Dedifferentiated amniotic fluid mesenchymal stem cell (primary cell): Measurements from ENCODE around the gene AKAP9.
"Not testable (repeated sequence)": the region's sequence is repeated elsewhere in the genome, so short reads cannot be mapped to it uniquely, and the experiment has no call there.

Experiments
- DNase-seq: peaks from one replicate; pipeline ENCODE4 v3.0.0-alpha.2; 2016; ENCODE audit errors: extremely low spot score

Gene AKAP9

DNA sequence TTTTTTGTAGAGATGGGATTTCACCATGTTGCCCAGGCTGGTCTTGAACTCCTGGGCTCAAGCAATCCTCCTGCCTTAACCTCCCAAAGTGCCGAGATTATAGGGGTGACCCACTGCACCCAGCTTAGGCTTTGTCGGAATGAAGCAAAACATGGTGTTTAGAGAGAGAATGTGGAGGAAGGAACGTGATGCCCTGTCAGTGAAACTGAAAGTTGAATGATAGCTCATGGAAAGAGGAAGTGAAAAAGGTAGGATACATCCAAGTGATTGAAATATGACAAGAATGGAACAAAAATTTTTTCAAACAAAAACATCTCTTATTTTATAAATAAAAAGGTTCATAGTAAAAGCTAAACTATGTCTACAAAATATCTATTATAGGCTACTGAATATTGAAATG is 5.9 kb downstream of the AKAP9 start:
- no peak for DNase-seq

DNA sequence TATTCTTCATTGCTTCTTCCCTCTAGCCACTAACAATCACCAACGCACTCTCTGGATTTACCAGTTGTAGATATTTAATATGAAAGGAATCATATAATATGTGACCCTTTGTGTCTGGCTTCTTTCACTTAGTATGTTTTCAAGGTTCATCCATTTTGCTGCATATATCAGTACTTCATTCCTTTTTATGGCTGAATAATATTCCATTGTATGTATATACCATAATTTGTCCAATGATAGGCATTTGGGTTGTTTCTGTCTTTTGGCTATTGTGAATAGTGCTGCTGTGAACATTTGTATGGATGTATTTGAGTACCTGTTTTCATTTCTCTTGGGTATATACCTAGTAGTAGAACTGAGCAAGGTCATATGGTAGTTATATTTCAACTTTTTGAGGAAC is 7.3 kb downstream of the AKAP9 start:
- no peak for DNase-seq

DNA sequence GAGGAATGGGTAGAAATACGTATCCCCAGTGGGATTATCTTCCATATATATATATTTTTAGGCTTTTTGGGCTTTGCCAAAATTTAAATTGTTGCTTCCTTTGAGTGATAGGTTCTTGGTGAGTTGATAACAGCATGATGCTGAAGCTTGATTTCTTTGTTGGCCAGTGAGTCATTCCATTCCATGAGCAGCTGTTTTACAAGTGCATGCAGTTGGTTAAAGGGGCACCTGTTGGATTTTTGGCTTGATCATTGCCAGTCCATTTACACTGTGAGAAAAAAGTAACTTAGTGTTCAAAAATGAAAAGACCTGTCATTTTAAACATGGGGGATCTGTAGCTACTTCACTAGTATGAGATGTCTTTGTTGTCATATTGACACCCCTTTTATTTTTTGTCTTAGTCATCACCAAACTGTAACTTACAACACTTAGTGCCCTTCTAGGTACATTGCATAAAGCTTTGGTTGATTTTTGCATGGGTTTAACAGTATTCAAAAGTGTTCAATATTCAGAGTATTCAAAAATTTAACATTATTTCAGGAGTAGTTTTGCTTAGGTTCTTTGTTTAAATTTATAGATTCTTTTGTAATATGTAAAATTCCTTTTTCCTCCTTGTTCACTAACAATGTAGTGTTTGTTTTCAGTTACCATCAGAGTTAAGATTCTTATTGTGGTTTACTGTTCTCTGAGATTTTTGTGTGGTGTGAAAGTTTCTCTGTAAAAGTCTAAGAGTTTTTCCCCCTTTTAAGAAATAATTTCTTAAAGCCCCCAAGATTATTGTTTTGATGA is 8.8 kb downstream of the AKAP9 start:
- no peak for DNase-seq

GRCh38 chr7:91953618-91954017 is 13.0 kb downstream of the AKAP9 start:
- DNase-seq: no peak

DNA sequence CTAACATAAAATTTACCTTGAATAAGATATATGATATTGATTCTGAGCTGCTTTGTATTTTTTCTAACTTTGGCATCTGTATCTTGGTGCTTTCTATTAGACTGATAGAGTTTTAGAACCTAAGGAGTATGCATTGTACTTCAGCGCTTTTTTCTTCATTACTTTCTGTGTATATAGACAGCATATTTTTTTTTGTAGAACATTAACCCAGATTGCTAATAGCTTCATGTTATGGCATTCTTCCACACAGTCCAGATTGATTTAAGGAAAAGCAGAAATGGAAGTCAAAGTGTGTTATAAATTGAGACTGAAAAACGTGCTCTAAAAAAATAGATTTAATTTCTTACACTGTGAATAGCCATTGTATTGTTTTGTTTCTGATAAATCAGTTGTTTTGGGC is 15.8 kb downstream of the AKAP9 start:
- DNase-seq: not testable (repeated sequence)

DNA sequence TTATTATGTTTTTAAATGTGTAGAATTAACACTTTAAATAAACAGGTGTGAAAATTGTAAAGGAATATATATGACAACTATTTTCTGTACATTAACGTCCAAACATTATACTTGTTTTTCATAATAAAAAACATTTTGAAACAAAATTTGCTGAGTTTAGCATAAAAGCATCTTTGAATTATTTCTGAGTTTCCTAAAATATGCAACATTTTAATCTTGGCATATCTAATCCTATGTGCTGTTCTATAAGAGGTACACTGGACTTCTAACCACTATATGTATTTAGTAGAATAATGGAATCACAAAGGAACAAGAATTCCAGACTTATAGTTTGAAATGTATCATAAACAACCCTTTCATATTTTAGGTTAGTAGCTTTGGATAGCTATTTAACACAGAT is 16.6 kb downstream of the AKAP9 start:
- no peak for DNase-seq

GRCh38 chr7:91957823-91958222 is 17.2 kb downstream of the AKAP9 start:
- DNase-seq: no peak

DNA sequence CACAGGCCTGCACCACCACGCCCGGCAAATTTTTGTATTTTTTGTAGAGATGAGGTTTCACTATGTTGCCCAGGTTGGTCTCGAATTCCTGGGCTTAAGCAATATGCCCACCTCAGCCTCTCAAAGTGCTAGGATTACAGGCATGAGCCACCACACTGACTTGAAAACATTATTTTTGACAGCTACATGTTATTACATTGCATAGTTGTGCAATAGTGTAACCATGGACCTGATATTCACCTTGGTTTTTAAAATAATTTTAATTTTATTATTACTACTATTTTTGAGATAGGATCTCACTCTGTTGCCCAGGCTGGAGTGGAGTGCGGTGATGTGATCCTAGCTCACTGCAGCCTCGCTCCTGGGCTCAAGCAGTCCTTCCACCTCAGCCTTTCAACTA is 18.4 kb downstream of the AKAP9 start:
- DNase-seq: no peak

- DNase-seq: no peak
These were observed 21.2 kb downstream of the AKAP9 start for GRCh38 chr7:91961816-91962215.

- no peak for DNase-seq
These were observed 21.8 kb downstream of the AKAP9 start for GRCh38 chr7:91962419-91962818.

DNA sequence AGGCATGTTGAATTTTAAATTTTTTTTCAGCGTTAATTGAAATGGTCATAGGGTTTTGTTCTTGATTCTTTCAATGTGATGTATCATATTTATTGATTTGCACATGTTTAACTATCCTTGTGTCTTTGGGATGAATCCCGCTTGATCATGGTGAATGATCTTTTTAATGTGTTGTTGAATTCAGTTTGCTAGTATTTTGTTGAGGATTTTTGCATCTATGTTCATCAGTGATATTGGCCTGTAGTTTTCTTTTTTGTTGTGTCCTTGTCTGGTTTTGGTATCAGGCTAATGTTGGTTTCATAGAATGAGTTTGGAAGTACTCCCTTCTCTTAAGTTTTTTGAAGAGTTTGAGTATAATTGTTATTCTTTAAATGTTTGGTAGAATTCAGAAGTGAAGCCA is 26.9 kb downstream of the AKAP9 start:
- not testable (repeated sequence) for DNase-seq

DNA sequence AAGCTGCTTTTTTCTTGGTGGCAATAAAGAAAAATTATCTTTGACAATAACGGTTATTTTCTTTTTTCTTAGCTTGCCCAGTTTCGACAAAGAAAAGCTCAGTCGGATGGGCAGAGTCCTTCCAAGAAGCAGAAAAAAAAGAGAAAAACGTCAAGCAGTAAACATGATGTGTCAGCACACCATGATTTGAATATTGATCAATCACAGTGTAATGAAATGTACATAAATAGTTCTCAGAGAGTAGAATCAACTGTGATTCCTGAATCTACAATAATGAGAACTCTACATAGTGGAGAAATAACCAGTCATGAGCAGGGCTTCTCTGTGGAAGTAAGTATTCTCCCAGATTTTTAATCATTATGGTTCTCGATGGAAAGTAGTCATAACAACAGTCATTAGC is 33.0 kb downstream of the AKAP9 start:
- DNase-seq: no peak

DNA sequence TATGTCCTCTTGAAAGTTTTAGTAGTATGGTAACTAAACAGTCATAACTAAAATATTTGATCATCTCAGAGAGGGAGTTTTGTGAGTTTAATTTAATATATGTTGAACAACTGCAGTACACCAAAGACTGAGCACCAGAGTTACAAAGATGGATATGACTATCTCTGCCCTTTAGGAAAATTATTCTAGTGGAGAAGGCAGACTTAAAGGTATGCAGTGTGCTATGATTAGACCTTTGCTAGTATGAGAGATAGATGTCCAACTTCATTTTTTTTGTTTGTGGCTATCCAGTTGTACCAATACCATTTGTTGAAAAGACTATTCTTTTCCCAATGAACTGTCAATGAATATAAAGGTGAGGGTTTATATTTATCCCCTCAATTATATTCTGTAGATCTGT is 33.4 kb downstream of the AKAP9 start:
- DNase-seq: no peak

DNA sequence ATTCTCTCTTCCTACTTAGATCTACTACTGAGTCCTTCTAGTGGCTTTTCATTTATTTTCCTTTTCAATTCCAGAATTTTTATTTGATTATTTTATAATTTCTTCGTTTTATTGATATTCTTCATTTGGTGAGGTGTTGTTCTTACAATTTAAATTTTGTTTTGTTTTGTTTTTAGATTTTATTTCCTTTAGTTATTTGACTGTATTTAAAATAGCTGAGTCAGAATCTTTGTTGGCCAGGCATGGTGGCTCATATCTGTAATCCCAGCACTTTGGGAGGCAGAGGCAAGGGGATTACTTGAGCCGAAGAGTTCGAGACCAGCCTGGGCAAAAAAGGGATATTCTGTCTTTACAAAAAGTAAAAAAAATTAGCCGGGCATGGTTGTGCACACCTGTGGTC is 36.1 kb downstream of the AKAP9 start:
- no peak for DNase-seq

- no peak for DNase-seq
These were observed 38.9 kb downstream of the AKAP9 start for GRCh38 chr7:91979590-91979989.

DNA sequence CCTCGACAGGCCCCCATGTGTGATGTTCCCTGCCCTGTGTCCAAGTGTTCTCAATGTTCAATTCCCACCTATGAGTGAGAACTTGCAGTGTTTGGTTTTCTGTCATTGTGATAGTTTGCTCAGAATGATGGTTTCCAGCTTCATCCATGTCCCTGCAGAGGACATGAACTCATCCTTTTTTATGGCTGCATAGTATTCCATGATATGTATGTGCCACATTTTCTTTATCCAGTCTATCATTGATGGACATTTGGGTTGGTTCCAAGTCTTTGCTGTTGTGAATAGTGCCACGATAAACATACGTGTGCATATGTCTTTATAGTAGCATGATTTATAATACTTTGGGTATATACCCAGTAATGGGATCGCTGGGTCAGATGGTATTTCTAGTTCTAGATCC is 41.7 kb downstream of the AKAP9 start:
- not testable (repeated sequence) for DNase-seq

- DNase-seq: no peak
These were observed 47.6 kb downstream of the AKAP9 start for GRCh38 chr7:91988213-91988612.

GRCh38 chr7:91993976-91994375 is 53.3 kb downstream of the AKAP9 start:
- DNase-seq: no peak

DNA sequence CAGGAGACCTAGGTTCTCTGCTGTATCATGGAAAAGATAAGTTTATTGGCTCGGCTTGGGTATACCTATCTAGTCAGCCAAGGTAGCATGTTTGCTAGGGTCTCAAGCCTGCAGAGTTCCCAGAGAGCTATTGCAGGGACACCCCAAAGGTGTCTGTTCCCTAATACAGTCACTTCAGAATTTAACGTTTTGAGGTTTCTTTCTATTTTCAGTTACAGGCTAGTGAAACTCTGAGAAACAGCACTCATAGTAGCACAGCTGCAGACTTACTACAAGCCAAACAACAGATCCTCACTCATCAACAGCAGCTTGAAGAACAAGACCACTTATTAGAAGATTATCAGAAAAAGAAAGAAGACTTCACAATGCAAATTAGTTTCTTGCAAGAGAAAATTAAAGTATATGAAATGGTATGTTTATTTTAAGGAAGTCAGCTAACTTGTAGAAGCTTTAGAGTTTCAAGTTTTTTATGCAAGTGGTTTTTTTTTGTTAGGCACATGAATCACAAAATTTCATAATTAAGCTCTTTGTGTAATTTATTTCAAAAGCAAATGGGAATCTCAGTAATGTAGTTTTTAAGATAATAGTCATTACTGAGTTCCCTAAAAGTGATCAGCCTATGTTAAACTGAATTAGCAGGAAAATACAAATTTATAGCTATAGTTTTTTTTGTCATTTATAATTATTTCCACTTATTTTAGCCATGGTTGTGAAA is 54.9 kb downstream of the AKAP9 start:
- no peak for DNase-seq

DNA sequence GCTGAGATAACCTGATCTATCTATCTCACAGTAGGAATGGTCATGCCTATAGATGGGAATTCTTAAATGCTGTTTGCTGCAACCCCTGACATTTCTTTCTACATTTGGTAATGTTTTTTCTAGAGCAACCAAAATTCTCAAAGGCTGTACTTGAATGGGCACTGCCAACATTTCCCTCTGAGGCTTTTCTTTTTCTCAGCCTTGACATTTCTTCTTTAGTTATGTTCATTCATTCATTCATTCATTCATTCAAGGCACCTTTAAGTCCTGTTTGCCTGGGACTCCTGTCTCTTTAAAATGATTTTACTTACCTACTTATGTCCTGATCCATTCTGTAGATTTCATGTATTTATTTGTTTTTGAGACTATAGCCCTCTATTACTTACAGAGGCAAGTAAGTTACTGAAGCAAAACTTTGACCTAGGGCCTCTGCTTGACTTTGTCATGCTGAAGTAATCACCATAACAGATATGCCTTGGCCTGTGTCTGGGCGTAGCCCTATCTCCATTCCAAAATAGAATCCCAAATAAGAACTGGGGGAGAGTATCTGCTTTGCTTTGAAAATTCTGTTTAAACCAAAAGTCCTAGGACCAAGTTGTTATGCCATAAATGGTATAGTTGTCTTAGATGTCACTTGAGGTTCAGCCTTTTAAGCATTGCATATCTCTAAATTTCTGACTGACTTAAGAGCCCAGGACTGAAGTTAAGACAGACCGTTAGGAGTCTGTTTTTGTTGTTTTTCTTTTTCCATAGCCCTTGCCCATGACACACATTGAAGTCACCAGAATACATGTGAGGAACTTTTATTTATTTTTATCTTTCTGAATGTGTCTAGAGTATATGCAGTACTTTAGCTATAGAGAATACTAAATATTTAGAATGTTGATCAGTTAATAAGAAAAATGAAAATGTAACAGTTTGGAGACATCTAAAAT is 59.2 kb downstream of the AKAP9 start:
- DNase-seq: no peak

DNA sequence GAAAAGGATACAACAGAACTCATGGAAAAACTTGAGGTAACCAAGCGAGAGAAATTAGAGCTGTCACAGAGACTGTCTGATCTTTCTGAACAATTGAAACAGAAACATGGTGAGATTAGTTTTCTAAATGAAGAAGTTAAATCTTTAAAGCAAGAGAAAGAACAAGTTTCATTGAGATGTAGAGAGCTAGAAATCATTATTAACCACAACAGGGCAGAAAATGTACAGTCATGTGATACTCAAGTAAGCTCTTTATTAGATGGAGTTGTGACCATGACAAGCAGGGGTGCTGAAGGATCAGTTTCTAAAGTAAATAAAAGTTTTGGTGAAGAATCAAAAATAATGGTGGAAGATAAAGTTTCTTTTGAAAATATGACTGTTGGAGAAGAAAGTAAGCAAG is 62.1 kb downstream of the AKAP9 start:
- DNase-seq: no peak

DNA sequence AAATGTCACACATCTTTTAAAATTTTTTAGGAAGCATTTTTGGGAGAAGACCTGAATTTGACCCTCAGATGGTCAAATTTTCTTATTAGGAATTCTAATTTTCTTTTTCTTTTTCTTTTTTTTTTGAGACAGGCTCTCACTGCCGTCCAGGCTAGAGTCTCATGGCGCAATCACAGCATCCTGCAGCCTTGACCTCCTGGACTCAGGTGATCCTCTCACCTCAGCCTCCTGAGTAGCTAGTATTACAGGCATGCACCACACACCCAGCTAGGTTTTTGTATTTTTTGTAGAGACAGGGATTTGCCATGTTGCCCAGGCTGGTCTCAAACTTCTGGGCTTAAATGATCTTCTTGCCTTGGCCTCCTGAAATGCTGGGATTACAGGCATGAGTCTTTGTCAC is 65.4 kb downstream of the AKAP9 start:
- no peak for DNase-seq
